ENCODE data around the gene LBHD2.

DNA sequence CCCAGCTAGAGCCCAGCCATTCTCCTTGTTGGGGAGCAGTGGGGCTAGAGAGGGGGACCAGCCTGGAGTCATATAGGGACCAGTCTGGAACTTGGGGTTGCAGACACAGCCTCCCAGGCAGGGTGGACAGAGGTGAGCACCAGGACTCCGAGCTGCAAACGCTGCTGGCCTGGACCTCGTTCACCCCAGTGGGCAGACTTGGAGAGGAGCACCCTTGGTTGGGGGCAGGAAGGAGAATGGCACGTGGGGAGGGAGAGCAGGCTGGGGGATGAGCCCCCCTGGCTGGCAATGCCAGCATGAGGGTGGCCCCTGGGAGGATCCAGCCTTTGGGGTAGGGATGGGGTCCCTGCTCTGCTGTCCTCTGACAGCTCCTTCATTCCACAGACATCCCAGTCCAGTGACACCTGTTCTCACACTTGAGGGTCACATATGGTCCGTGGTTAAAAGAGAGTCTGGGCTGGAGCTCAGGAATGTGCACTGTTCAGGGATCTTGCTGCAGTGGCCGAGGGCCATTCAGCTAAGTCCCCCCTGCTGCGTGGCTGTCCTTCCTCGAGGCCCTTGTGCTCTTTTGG is 2.8 kb downstream of the LBHD2 start:
- TF ChIP-seq POLR2AphosphoS5 (IDR thresholded peaks at IDR 0.05; ENCODE audit: low read depth), result no peak
- TF ChIP-seq, protein P1, sequence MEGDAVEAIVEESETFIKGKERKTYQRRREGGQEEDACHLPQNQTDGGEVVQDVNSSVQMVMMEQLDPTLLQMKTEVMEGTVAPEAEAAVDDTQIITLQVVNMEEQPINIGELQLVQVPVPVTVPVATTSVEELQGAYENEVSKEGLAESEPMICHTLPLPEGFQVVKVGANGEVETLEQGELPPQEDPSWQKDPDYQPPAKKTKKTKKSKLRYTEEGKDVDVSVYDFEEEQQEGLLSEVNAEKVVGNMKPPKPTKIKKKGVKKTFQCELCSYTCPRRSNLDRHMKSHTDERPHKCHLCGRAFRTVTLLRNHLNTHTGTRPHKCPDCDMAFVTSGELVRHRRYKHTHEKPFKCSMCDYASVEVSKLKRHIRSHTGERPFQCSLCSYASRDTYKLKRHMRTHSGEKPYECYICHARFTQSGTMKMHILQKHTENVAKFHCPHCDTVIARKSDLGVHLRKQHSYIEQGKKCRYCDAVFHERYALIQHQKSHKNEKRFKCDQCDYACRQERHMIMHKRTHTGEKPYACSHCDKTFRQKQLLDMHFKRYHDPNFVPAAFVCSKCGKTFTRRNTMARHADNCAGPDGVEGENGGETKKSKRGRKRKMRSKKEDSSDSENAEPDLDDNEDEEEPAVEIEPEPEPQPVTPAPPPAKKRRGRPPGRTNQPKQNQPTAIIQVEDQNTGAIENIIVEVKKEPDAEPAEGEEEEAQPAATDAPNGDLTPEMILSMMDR (IDR thresholded peaks at IDR 0.05; ENCODE audit: insufficient read depth, low read length), result no peak

All from HL-60 (cell line).